GM21381 (cell line): ENCODE results near the gene SPOP.
"Not testable (repeated sequence)": the region's sequence is repeated elsewhere in the genome, so short reads cannot be mapped to it uniquely, and the experiment has no call there.

Source experiments
- ATAC-seq: cut with Tn5 transposase; IDR thresholded peaks from one replicate; pipeline ENCODE4 v1.9.1; 2021; ENCODE audit warnings: mild to moderate bottlenecking, moderate library complexity; ENCODE audit not compliant: unreplicated experiment

SPOP gene

DNA sequence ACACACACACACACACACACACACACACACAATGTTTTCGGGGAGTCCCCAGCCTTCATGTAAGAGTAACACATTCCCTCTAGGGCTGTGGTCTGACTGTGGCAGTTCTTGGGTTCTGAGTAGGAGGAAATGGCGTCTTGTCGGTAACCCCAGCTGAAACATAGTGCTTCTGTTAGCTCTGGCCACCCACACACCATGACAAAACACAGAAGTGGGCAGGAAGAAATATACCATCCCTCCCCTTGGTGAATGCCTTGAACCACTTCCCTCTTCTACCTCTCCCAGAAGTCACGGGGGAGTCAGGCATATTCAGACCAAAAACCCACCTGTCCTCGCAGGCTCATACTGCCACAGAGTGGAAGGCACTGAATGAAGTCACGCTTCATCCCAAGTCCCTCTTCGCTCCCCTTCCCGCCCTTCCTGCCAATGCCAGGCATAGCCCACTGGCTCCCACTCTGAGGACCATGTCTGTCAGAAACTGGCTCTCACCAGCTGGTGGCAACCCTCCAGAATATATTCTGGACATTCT is 18.4 kb upstream of the SPOP start:
- ATAC-seq = peak; percentile 48

DNA sequence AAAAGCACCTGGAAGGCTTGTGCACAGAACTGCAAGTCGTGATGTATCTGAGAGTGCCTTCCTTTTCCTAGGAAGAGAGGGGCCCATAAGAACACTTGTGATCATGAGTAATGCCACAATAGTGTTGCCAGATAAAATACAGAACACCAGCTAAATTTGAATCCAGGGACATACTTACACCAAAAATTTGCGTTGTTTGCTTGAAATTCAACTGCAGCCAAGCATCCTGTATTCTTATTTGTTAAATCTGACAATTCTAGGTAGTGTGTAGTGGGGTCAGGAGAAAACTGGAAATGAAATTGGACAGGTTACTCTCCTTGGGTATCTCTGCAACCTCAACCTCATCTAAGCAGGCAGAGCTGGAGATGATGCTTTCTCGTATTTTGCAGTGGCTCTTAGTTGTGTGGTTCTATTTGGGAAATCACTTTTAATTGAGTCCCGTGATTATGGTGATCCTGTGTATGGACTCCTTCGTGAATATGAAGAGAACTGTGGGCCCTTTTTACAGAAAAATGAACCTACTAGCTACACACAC is 17.9 kb upstream of the SPOP start:
- ATAC-seq = no peak

GRCh38 chr17:49694847-49695697 is 17.2 kb upstream of the SPOP start:
- no peak for ATAC-seq

DNA sequence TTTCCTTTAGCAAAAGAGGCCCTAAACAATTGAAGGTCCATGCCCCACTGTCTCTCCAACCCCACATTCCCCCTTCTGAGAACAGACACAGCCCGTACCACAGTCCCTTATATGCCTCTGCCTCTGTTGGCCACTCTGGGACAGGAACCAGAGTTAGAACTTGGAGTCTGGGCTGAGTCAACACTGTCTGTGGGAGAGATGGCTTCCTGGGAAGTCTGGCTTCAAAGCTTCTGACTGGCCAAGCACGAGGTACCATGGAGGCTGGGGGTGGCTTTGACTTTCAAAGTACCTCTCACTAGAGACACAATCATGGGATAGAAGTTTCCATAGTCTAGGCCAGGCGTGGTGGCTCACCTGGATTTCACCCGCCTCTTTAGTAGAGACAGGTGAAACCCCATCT is 14.9 kb upstream of the SPOP start:
- ATAC-seq = no peak

DNA sequence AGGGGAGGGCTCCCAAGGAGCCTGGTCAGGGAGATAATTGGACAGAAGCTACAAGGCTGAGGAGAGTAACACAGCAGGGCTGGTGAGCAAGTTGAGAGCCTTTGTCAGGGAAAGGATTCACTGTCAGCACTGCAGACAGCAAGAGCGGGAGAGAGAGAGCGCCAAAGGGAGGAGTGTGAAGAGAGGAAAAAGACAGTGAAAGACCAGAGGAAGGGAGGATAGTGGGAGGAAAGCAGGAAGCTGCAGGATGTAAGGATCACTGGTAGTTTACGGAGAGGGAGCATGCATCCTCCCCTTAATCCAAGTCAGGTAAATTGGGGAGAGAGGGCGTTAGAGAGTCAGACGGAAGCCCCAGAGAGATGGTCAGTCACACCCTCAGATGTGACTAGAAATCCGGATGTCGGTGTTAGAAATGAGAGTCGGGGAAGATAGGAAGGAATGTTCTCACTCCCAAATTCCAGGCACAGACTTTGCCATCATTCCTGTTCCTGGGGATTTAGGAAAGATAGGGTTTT is 13.8 kb upstream of the SPOP start:
- ATAC-seq = no peak

DNA sequence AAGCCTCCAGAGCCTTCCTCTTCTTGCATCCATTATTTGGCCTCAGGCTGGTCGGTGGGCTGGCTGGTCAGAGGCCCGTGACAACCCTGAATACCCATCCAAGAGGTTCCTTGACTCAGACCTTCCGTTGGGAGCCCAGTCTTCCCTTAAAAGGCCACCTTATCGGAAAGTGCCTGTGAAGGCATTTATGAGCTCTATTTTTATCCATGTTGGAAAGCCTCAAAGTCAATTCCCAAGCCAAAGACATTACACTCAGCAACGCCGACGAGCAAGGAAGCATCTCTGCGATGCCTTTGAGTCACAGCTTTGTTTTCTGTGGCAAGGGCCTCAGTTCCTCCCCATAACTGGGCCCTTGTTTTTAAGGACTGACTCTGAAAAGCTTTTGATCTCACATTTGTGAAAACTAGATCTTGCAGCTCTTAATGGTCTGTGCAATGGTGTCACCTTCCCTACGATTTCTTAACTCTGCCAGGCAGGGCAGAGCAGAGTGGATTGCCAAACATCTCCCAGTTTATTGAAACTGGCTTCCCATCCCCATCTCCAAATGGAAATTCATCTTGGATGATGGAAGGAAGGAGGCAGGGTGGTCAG is 13.3 kb upstream of the SPOP start:
- no peak for ATAC-seq

DNA sequence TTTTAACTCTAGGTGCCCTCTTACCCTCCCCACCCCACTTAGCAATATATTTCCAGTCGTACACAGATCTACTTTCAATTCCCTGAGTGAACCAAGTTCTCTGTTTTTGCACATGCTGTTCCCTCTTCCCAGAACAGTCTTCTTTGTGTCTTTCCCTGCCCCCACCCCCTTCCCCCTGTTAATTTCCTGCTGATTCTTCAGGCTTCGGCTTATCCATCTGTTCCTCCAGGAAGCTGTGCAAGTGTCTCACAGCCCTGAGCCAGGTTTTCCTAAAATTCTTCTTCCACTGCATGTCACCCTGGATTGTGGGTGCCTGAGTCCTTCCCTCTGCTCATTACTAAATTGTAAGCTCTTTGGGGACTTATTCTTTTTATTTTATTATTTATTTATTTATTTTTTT is 12.4 kb upstream of the SPOP start:
- no peak for ATAC-seq

GRCh38 chr17:49688848-49689247 is 11.0 kb upstream of the SPOP start:
- no peak for ATAC-seq

GRCh38 chr17:49687878-49688491 is 10.1 kb upstream of the SPOP start:
- ATAC-seq = no peak

- ATAC-seq = no peak
Observed at GRCh38 chr17:49681106-49681979, 3.4 kb upstream of the SPOP start.

- no peak for ATAC-seq
Observed at GRCh38 chr17:49680314-49680713, 2.4 kb upstream of the SPOP start.

- peak; percentile 45 for ATAC-seq
Observed at GRCh38 chr17:49677134-49677932, 564 bp downstream of the SPOP start.

DNA sequence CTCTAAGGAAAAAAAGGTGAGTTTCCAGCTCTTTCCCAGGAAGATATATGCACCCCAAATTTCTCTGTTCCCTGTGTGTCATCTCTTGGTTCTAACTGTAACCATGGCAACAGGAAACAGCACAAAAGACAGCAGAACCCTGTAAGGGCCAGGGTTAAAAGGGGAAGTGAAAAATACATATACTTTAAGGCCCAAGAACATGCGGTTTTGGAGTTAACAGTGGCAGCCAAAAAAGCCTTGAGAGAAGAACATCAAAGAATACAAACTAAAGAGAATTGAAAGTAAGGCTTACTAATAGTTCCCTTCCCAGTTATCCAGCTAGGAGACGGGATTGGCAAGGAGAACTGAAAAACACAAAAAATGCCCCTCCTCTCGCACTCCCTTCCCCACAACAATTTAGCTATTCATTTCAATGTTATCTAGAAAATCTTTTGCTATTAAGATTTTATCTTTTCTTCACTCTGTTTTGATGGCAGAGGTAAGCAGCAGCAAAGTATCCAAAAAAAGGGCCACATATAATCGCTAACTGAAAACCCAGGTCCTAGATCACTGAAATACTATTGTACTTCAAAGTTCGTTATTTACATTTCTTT is 1.5 kb downstream of the SPOP start:
- peak; percentile 50 for ATAC-seq

GRCh38 chr17:49674507-49674906 is 3.4 kb downstream of the SPOP start:
- no peak for ATAC-seq

- ATAC-seq = not testable (repeated sequence)
Observed at GRCh38 chr17:49673679-49674078, 4.2 kb downstream of the SPOP start.

DNA sequence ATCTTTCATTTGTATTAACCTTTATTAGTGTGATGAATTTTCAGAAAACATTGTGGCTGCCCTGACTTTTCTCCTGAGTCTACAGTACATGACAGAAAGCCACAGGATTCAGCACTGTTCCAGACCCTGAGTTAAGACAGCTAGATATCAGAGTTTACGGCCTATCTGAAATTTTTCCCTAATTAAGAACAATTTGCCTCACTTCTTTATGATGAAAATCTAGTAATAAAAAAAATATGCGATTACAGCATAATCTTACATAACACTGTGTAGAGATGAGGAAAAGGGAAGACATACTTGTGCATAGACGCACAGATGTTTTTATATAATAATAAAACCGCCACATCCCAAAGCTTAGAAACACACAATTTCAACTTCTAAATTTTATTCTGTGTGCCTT is 7.3 kb downstream of the SPOP start:
- ATAC-seq = no peak

DNA sequence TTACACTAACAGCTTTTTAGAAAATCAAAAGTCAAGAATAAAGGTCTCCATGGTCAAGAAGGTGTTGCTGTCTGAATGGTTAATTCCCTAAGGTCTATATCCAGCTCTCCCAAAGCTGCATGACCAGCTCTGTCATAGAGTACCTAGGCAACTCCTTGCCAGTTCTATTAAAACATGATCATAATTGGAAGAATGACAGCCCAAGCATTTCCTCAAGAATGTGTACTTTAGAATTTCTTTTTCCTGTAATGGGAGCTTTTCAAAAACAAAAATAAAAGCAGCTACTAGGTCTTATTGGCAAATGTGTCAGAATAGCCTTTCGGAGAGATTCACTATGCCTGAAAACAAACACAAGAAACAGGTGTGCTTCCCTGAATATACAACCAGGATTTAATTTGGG is 7.9 kb downstream of the SPOP start:
- ATAC-seq = no peak

DNA sequence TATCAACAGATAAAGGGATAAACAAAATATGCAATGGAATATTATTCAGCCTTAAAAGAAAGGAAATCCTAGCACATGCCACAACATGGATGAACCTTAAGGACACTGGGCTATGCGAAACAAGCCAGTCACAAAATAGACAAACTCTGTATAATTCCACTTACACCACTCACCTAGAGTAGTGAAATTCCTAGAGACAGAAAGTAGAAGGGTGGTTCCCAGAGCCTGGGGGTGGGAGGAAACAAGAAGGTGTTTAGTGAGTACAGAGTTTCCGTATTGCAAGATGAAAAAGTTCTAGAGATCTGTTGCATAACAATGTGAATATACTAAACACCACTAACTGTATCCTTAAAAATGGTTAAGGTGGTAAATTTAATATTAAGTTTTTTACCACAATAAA is 10.0 kb downstream of the SPOP start:
- no peak for ATAC-seq

DNA sequence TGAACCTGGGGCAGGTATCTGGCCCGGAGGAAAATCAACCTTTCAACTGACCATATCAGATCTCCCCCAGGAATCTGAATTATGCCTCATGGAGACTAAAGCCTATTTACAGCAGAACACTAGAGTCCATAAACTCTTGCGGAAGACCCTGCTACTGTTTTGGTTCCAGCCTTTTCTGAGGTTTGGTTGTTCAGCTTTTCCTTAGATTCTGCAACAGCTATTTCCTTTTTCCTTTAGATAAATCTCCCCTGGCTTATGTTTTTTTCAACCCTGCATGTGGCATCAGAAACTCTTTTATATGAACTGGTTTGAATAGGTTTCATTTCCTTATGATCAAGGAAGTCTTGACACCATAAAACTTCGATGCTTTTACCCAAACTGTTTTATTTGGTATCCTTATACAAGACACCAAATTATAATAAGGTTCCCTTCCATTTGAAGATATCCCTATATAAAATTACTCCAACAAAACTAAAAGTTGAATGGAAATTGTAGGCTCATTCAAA is 13.1 kb downstream of the SPOP start:
- no peak for ATAC-seq
